Urinary bladder (tissue), 4 donors: ENCODE results near the gene PDZD2. TPM values are rescaled to one million over a fixed set of nuclear protein-coding genes. Genes with fewer than 3 reads are reported as not detected.
"Not testable (repeated sequence)": the region's sequence is repeated elsewhere in the genome, so short reads cannot be mapped to it uniquely, and the experiment has no call there.

Source experiments
- DNase-seq: peaks from one replicate; pipeline ENCODE4 v3.0.0-alpha.2; 2015; ENCODE audit errors: extremely low spot score
- H3K27ac ChIP-seq: one replicate; pipeline ENCODE4 v1.5.1; 2013; ENCODE audit warnings: low read depth, mild to moderate bottlenecking, moderate library complexity
- H3K36me3 ChIP-seq: one replicate; pipeline ENCODE4 v1.6.1; 2013; ENCODE audit warnings: mild to moderate bottlenecking, moderate library complexity; ENCODE audit not compliant: insufficient read depth
- H3K4me1 ChIP-seq: one replicate; pipeline ENCODE4 v1.6.1; 2013; ENCODE audit warnings: mild to moderate bottlenecking, moderate library complexity; ENCODE audit not compliant: insufficient read depth
- H3K4me3 ChIP-seq: one replicate; pipeline ENCODE4 v1.5.1; 2013; ENCODE audit warnings: low read depth, low read length
- WGBS: extraction: QIAGEN DNeasy Blood & Tissue Kit; methylation state at CpG from one replicate; pipeline ENCODE4 v1.1.7; 2013; 5-methylcytosine and 5-hydroxymethylcytosine counted together
- polyA plus RNA-seq: library from polyadenylated mRNA; stranded (reverse); fragments of 200-250 nt; gene quantifications from one replicate; pipeline ENCODE4 v1.2.3, GENCODE V29; 2013
- total RNA-seq: library from RNA; depleted of rRNA; stranded (reverse); fragments of >200 nt; gene quantifications from one replicate; pipeline ENCODE4 v1.2.3, GENCODE V29; 2014
- donor health status: healthy with polysubstance abuse.
- donor health status: healthy.

Gene PDZD2
- total and polyA plus RNA-seq, 2 donors: 4.5 to 8.1 TPM

GRCh38 chr5:31682025-31682424, 43.1 kb downstream of the PDZD2 start:
- 40% methylated on average over 11 of the region's 11 CpGs for whole genome bisulfite sequencing
- Histone ChIP-seq H3K27ac (no peak overlapping the region), H3K4me1 (no peaks in the 10 kb centered on the region), H3K4me3 (no peak overlapping the region), H3K36me3 (no peaks in the 10 kb centered on the region)
- DNase-seq: no peak

- Histone ChIP-seq H3K27ac (no peak overlapping the region), H3K4me1 (no peaks in the 10 kb centered on the region), H3K36me3 (no peaks in the 10 kb centered on the region), H3K4me3 (no peak overlapping the region)
- no peak for DNase-seq
- WGBS: 47% methylated on average over 6 of the region's 6 CpGs
These were observed 43.9 kb downstream of the PDZD2 start for GRCh38 chr5:31682851-31683250.

GRCh38 chr5:31688515-31689092, 49.7 kb downstream of the PDZD2 start:
- Histone ChIP-seq H3K4me1 (no peaks in the 10 kb centered on the region), H3K36me3 (no peaks in the 10 kb centered on the region), H3K4me3 (no peak overlapping the region), H3K27ac (no peak overlapping the region)
- DNase-seq: no peak
- 69% methylated on average over 6 of the region's 6 CpGs for WGBS

DNA sequence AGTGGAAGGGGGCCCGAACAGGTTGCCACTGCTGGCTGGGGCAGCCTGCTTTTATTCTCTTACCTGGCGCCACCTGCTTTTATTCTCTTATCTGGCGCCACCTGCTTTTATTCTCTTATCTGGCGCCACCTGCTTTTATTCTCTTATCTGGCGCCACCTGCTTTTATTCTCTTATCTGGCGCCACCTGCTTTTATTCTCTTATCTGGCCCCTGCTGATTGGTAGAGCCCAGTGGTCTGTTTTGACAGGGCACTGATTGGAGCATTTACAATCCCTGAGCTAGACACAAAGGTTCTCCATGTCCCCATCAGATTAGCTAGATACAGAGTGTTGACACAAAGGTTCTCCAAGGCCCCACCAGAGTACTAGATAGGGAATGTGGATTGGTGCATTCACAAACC, 52.5 kb downstream of the PDZD2 start:
- not testable (repeated sequence) for H3K4me1 ChIP-seq
- 93% methylated on average over 6 of the region's 6 CpGs for WGBS

GRCh38 chr5:31692561-31693221, 53.8 kb downstream of the PDZD2 start:
- Histone ChIP-seq H3K27ac (no peak overlapping the region), H3K4me3 (no peak overlapping the region), H3K4me1 (no peaks in the 10 kb centered on the region), H3K36me3 (no peaks in the 10 kb centered on the region)
- no peak for DNase-seq
- 71% methylated on average over 17 of the region's 17 CpGs for WGBS

More for the DNA sequence above, 52.5 kb downstream of the PDZD2 start:
- not testable (repeated sequence) for DNase-seq, H3K4me3 ChIP-seq, H3K36me3 ChIP-seq, H3K27ac ChIP-seq

GRCh38 chr5:31698673-31699072, 59.7 kb downstream of the PDZD2 start:
- whole genome bisulfite sequencing: 86% methylated on average over 7 of the region's 7 CpGs
- Histone ChIP-seq H3K4me3 (no peak overlapping the region), H3K4me1 (no peaks in the 10 kb centered on the region), H3K36me3 (no peaks in the 10 kb centered on the region), H3K27ac (no peak overlapping the region)
- no peak for DNase-seq

DNA sequence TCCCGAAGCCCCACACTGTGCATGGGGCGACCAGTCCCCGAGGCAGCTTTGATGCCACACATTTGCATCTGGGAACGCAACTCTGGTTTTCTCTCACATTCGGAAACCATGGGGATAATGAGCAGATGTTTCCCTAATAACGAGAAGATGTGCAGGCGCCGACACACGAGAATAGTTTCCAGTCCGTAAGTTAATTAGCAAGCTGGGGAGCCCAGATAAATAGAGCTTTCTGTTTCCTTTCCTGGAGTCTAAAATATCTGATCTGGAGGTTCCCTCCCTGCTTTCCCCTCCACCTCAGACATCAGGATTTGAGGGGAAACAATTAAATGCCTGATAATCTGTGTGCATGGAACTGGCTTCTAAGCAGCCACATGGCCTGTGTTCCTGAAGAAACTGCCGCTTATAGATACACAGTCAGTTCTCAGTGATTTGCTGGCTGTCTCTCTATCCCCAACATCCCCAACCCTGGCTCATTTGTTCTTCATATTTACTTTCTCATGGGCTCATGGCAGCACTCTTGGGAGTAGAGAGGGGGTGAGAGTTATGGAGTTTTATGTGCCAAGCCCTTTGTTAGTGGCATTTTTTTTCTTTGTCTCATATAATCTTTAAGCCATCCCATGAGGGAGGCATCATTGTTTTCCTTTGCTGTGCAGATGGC, 62.8 kb downstream of the PDZD2 start:
- no peak overlapping the region for H3K27ac ChIP-seq
- no peak overlapping the region for H3K4me3 ChIP-seq
- no peak for DNase-seq
- 52% methylated on average over 11 of the region's 11 CpGs for WGBS
- H3K36me3 ChIP-seq: no peaks in the 10 kb centered on the region
- no peaks in the 10 kb centered on the region for H3K4me1 ChIP-seq

DNA sequence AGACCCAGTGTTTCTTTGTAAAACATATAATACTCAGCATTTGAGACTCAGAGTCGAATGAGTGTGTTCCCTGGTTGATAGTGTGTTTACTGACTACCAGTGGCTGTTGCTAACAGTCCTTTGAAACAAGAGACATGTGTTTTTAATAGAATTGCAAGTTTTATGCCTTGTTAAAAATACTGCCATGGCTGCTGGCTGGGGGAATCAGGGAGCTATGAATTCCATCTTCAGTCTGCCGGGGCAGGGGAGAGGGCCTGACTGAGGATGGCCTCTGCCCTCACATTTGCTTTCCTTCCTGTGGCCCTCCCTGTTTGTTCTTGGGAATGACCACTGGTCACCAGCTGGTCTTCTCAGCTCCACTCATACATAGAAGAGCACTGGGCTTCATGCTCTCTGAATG, 63.8 kb downstream of the PDZD2 start:
- DNase-seq: no peak
- no peaks in the 10 kb centered on the region for H3K4me1 ChIP-seq
- H3K27ac ChIP-seq: no peak overlapping the region
- no peaks in the 10 kb centered on the region for H3K36me3 ChIP-seq
- H3K4me3 ChIP-seq: no peak overlapping the region
- 36% methylated on average over 2 of the region's 2 CpGs for WGBS

GRCh38 chr5:31703757-31704156, 64.8 kb downstream of the PDZD2 start:
- no peak overlapping the region for H3K4me3 ChIP-seq
- 98% methylated on average over 1 of the region's 1 CpG for WGBS
- H3K27ac ChIP-seq: no peak overlapping the region
- DNase-seq: no peak
- no peaks in the 10 kb centered on the region for H3K4me1 ChIP-seq
- no peaks in the 10 kb centered on the region for H3K36me3 ChIP-seq

- Histone ChIP-seq H3K4me3 (no peak overlapping the region), H3K4me1 (no peaks in the 10 kb centered on the region), H3K27ac (no peak overlapping the region), H3K36me3 (no peaks in the 10 kb centered on the region)
- WGBS: 90% methylated on average over 4 of the region's 4 CpGs
- no peak for DNase-seq
These were observed 67.3 kb downstream of the PDZD2 start for GRCh38 chr5:31706186-31706585.

- Histone ChIP-seq H3K27ac (no peak overlapping the region), H3K4me1 (no peaks in the 10 kb centered on the region), H3K36me3 (no peaks in the 10 kb centered on the region), H3K4me3 (no peak overlapping the region)
- DNase-seq: no peak
- 84% methylated on average over 4 of the region's 4 CpGs for WGBS
These were observed 68.4 kb downstream of the PDZD2 start for GRCh38 chr5:31707329-31707728.

DNA sequence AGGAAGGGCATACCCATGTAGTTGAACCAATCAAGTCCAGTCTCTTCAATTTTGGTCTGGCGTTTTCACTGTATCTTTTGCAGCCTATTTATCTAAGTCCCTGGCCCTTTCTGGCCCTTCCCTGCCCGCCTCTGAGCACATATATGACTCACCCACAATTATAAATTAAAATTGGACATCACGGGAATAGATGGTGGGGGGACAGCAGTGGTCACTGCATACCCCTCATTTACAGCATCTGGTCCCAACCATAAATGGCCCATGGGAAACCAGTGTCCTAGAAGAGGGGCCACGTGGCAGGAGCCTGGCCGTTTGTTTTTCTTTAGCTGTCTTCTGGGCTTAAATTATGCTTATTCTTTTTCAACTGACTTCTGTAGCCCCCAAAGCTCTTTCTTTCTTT, 69.2 kb downstream of the PDZD2 start:
- no peak overlapping the region for H3K27ac ChIP-seq
- H3K4me3 ChIP-seq: no peak overlapping the region
- H3K36me3 ChIP-seq: no peaks in the 10 kb centered on the region
- no peak for DNase-seq
- 75% methylated on average over 5 of the region's 5 CpGs for WGBS
- no peaks in the 10 kb centered on the region for H3K4me1 ChIP-seq

- no peak overlapping the region for H3K27ac ChIP-seq
- no peaks in the 10 kb centered on the region for H3K36me3 ChIP-seq
- DNase-seq: no peak
- H3K4me3 ChIP-seq: no peak overlapping the region
- no peaks in the 10 kb centered on the region for H3K4me1 ChIP-seq
- WGBS: 69% methylated on average over 6 of the region's 6 CpGs
These were observed 72.4 kb downstream of the PDZD2 start for GRCh38 chr5:31711363-31711762.

- Histone ChIP-seq H3K36me3 (no peaks in the 10 kb centered on the region), H3K27ac (no peak overlapping the region), H3K4me1 (no peaks in the 10 kb centered on the region), H3K4me3 (no peak overlapping the region)
- DNase-seq: no peak
- 60% methylated on average over 10 of the region's 10 CpGs for WGBS
These were observed 73.1 kb downstream of the PDZD2 start for GRCh38 chr5:31711935-31712592.
